GM23338 (cell line): Measurements from ENCODE around the gene RPH3AL. TPM values are rescaled to one million over a fixed set of nuclear protein-coding genes. Genes with fewer than 3 reads are reported as not detected.

Experiments used
- ATAC-seq: fragments of 200-7000 bp; cut with Tn5 transposase; 3 replicates; pipeline ENCODE4 v1.9.1; 2020
- DNase-seq: peaks from one replicate; pipeline ENCODE4 v3.0.0-alpha.2; 2015; ENCODE audit warnings: low spot score
- H2AFZ ChIP-seq: fragments of 200-600 bp; sonication (generic); 2 replicates; pipeline ENCODE4 v1.8.0; 2016; ENCODE audit warnings: antibody characterized with exemption, mild to moderate bottlenecking, moderate library complexity
- H3F3A ChIP-seq: fragments of 200-600 bp; sonication (generic); replicated peaks from 2 replicates; pipeline ENCODE4 v1.8.0; 2017; ENCODE audit warnings: antibody characterized with exemption, mixed run types, low read depth
- H3K27ac ChIP-seq: fragments of 200-600 bp; sonication (generic); 2 replicates; pipeline ENCODE4 v1.6.1; 2016; ENCODE audit warnings: low read depth
- H3K27me3 ChIP-seq: fragments of 200-600 bp; sonication (generic); 2 replicates; pipeline ENCODE4 v1.8.0; 2016; ENCODE audit warnings: mild to moderate bottlenecking, mixed run types, moderate library complexity; ENCODE audit not compliant: insufficient read depth
- H3K36me3 ChIP-seq: fragments of 200-600 bp; sonication (generic); 2 replicates; pipeline ENCODE4 v1.8.0; 2016; ENCODE audit warnings: mild to moderate bottlenecking; ENCODE audit not compliant: insufficient read depth
- H3K4me1 ChIP-seq: fragments of 200-600 bp; sonication (generic); 2 replicates; pipeline ENCODE4 v1.8.0; 2016; ENCODE audit warnings: mild to moderate bottlenecking, moderate library complexity; ENCODE audit not compliant: insufficient read depth
- H3K4me2 ChIP-seq: fragments of 200-600 bp; sonication (generic); 2 replicates; pipeline ENCODE4 v1.7.1; 2017; ENCODE audit warnings: mixed run types
- H3K4me3 ChIP-seq: fragments of 200-600 bp; sonication (generic); 2 replicates; pipeline ENCODE4 v1.6.1; 2016; ENCODE audit warnings: mixed run types
- H3K79me2 ChIP-seq: fragments of 200-600 bp; sonication (generic); replicated peaks from 2 replicates; pipeline ENCODE4 v1.8.0; 2017; ENCODE audit warnings: mild to moderate bottlenecking; ENCODE audit not compliant: insufficient read depth
- H3K9me2 ChIP-seq: fragments of 200-600 bp; sonication (generic); 2 replicates; pipeline ENCODE4 v1.8.0; 2017; ENCODE audit not compliant: insufficient read depth
- H4K20me1 ChIP-seq: fragments of 200-600 bp; sonication (generic); replicated peaks from 2 replicates; pipeline ENCODE4 v1.8.0; 2017; ENCODE audit warnings: mild to moderate bottlenecking; ENCODE audit not compliant: insufficient read depth
- H3K27ac Mint-ChIP-seq: 2 replicates; pipeline ENCODE4 v1.8.0; 2020; ENCODE audit warnings: inconsistent platforms, mild to moderate bottlenecking, moderate library complexity, mixed read lengths
- H3K27me3 Mint-ChIP-seq: 3 replicates; pipeline ENCODE4 v1.8.0; 2022; ENCODE audit warnings: low read depth, mild to moderate bottlenecking, moderate library complexity, mixed read lengths, inconsistent platforms; ENCODE audit not compliant: insufficient read depth, poor library complexity
- H3K36me3 Mint-ChIP-seq: 3 replicates; pipeline ENCODE4 v1.8.0; 2021; ENCODE audit warnings: low read depth, mild to moderate bottlenecking, inconsistent platforms, moderate library complexity, mixed read lengths
- H3K4me1 Mint-ChIP-seq: 3 replicates; pipeline ENCODE4 v1.8.0; 2020; ENCODE audit warnings: mild to moderate bottlenecking, inconsistent platforms, mixed read lengths
- H3K4me3 Mint-ChIP-seq: 3 replicates; pipeline ENCODE4 v1.8.0; 2021; ENCODE audit warnings: moderate library complexity, mild to moderate bottlenecking, inconsistent platforms, mixed read lengths
- H3K9me3 Mint-ChIP-seq: 3 replicates; pipeline ENCODE4 v1.8.0; 2020; ENCODE audit warnings: moderate library complexity, mild to moderate bottlenecking, inconsistent platforms, mixed read lengths
- JUNB ChIP-seq: IDR thresholded peaks from one replicate; pipeline ENCODE4 v1.6.1; 2016; ENCODE audit warnings: antibody characterized with exemption; ENCODE audit not compliant: unreplicated experiment
- NANOG ChIP-seq: IDR thresholded peaks from 2 replicates; pipeline ENCODE4 v1.6.1; 2016; ENCODE audit warnings: antibody characterized with exemption, borderline replicate concordance
- POLR2AphosphoS5 ChIP-seq: IDR thresholded peaks from 2 replicates; pipeline ENCODE4 v1.6.1; 2016; ENCODE audit warnings: antibody characterized with exemption, low read depth
- ZNF114 ChIP-seq: fragments of 250-450 bp; sonication (Bioruptor Pico); IDR thresholded peaks from 2 replicates; pipeline ENCODE4 v1.5.0; 2020; ENCODE audit warnings: mild to moderate bottlenecking, moderate library complexity
- polyA plus RNA-seq: library from polyadenylated mRNA; unstranded; fragments of >200 nt; fragmentation: Nextera tagmentation; extraction: Ambion mirVana; gene quantifications from 2 replicates; pipeline ENCODE4 v1.2.1, GENCODE V29; 2016
- total RNA-seq: library from RNA; depleted of rRNA; stranded (reverse); fragments of >200 nt; shearing (Covaris generic); gene quantifications from 2 replicates; pipeline ENCODE4 v1.2.3, GENCODE V29; 2014
- TF ChIP-seq, protein P1 (sequence below): IDR thresholded peaks from 2 replicates; pipeline ENCODE4 v1.6.1; 2016; ENCODE audit warnings: antibody characterized with exemption
- TF ChIP-seq, protein P2 (sequence below), 2 experiments: fragments of 200-600 bp in 1 of 2; sonication (generic) in 1 of 2; conservative IDR thresholded peaks; 2 replicates each; pipeline versions ENCODE4 v1.5.1 to v1.6.1; 2016 to 2017; ENCODE audit warnings: antibody characterized with exemption in 2 of 2, low read depth in 2 of 2, mild to moderate bottlenecking in 2 of 2, moderate library complexity in 1 of 2
- TF ChIP-seq, protein P3 (sequence below): IDR thresholded peaks from one replicate; pipeline ENCODE4 v1.6.1; 2018; ENCODE audit warnings: antibody characterized with exemption; ENCODE audit not compliant: unreplicated experiment

Gene RPH3AL
- total and polyA plus RNA-seq, 2 experiments from 2014 or later: 2.7 to 6.3 TPM

DNA sequence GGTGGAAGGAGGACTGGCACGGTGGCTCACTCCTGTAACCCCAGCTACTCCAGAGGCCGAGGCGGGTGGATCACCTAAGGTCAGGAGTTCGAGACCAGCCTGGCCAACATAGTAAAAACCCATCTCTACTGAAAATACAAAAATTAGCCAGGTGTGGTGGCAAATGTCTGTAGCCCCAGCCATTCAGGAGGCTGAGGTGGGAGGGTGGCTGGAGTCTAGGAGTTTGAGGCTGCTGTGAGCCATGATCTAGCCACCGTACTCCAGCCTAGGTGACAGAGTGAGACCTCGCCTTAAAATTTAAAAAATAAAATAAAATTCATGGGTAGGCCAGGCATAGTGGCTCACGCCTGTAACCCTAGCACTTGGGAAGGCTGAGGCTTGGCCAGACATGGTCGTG is 1.2 kb upstream of the RPH3AL start:
- H3K27ac Mint-ChIP-seq: no peak overlapping the region

DNA sequence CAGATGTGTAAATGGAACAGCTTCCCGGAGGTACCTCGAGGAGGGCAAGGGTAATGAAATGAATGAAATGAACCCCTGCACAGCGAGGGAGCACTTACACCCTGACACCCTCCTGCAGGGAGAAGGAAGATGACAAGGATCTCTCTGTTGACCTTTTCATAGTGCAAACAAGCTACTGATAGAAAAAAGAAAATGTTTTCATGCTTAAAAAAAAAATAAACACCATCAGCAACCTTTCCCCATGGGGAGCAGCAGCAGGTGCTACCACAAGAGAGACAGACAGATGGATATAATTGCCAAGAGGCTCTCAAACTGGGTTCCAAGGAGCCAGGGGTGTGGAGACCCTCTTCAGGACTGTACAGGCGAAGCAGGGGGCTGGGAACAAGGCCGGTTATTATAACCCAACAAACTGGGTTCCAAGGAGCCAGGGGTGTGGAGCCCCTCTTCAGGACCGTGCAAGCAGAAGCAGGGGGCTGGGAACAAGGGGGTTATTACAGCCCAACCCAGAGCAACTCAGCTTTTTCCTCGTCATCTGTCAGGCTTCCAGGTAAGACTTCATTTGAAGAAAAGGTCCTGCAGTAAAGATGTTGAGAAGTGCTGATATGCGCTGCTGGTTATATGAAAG is 718 bp upstream of the RPH3AL start:
- Mint-ChIP-seq H3K36me3 (peaks cover 19% of the 10 kb centered on the region), H3K27ac (0 out of 2 replicates have a peak overlapping the region, but pooled peaks have one; percentile 16), H3K27me3 (peaks cover 15% of the 10 kb centered on the region), H3K9me3 (peaks cover 29% of the 10 kb centered on the region), H3K4me3 (no peak overlapping the region; the same call in 2 of the 3 replicates), H3K4me1 (peaks cover 23% of the 10 kb centered on the region)
- Histone ChIP-seq H3K9me2 (no peaks in the 10 kb centered on the region), H3K27ac (no peak overlapping the region), H3K36me3 (no peaks in the 10 kb centered on the region), H3F3A (0 out of 2 replicates have a peak, but pooled peaks cover 4% of the 10 kb centered on the region), H2AFZ (no peak overlapping the region), H3K4me3 (no peak overlapping the region), H3K4me1 (no peaks in the 10 kb centered on the region; the same call in 1 of the 2 replicates), H4K20me1 (no peaks in the 10 kb centered on the region), H3K79me2 (no peaks in the 10 kb centered on the region), H3K4me2 (no peak overlapping the region), H3K27me3 (no peaks in the 10 kb centered on the region)
- TF ChIP-seq POLR2AphosphoS5 (no peak), NANOG (no peak), JUNB (no peak)
- TF ChIP-seq, protein P1, sequence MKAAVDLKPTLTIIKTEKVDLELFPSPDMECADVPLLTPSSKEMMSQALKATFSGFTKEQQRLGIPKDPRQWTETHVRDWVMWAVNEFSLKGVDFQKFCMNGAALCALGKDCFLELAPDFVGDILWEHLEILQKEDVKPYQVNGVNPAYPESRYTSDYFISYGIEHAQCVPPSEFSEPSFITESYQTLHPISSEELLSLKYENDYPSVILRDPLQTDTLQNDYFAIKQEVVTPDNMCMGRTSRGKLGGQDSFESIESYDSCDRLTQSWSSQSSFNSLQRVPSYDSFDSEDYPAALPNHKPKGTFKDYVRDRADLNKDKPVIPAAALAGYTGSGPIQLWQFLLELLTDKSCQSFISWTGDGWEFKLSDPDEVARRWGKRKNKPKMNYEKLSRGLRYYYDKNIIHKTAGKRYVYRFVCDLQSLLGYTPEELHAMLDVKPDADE: no peak
- TF ChIP-seq, protein P2, sequence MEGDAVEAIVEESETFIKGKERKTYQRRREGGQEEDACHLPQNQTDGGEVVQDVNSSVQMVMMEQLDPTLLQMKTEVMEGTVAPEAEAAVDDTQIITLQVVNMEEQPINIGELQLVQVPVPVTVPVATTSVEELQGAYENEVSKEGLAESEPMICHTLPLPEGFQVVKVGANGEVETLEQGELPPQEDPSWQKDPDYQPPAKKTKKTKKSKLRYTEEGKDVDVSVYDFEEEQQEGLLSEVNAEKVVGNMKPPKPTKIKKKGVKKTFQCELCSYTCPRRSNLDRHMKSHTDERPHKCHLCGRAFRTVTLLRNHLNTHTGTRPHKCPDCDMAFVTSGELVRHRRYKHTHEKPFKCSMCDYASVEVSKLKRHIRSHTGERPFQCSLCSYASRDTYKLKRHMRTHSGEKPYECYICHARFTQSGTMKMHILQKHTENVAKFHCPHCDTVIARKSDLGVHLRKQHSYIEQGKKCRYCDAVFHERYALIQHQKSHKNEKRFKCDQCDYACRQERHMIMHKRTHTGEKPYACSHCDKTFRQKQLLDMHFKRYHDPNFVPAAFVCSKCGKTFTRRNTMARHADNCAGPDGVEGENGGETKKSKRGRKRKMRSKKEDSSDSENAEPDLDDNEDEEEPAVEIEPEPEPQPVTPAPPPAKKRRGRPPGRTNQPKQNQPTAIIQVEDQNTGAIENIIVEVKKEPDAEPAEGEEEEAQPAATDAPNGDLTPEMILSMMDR (conservative IDR thresholded peaks at IDR 0.05; ENCODE audit: low read depth in 2 of 2): no peak
- TF ChIP-seq, protein P3, sequence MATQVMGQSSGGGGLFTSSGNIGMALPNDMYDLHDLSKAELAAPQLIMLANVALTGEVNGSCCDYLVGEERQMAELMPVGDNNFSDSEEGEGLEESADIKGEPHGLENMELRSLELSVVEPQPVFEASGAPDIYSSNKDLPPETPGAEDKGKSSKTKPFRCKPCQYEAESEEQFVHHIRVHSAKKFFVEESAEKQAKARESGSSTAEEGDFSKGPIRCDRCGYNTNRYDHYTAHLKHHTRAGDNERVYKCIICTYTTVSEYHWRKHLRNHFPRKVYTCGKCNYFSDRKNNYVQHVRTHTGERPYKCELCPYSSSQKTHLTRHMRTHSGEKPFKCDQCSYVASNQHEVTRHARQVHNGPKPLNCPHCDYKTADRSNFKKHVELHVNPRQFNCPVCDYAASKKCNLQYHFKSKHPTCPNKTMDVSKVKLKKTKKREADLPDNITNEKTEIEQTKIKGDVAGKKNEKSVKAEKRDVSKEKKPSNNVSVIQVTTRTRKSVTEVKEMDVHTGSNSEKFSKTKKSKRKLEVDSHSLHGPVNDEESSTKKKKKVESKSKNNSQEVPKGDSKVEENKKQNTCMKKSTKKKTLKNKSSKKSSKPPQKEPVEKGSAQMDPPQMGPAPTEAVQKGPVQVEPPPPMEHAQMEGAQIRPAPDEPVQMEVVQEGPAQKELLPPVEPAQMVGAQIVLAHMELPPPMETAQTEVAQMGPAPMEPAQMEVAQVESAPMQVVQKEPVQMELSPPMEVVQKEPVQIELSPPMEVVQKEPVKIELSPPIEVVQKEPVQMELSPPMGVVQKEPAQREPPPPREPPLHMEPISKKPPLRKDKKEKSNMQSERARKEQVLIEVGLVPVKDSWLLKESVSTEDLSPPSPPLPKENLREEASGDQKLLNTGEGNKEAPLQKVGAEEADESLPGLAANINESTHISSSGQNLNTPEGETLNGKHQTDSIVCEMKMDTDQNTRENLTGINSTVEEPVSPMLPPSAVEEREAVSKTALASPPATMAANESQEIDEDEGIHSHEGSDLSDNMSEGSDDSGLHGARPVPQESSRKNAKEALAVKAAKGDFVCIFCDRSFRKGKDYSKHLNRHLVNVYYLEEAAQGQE: no peak
- ATAC-seq (no peak), DNase-seq (no peak)

More for the DNA sequence above, 1.2 kb upstream of the RPH3AL start:
- H2AFZ ChIP-seq: no peak overlapping the region
- H3K4me3 ChIP-seq: no peak overlapping the region
- H3K27ac ChIP-seq: no peak overlapping the region
- Mint-ChIP-seq H3K36me3 (peaks cover 19% of the 10 kb centered on the region), H3K27me3 (peaks cover 15% of the 10 kb centered on the region), H3K9me3 (peaks cover 29% of the 10 kb centered on the region), H3K4me3 (no peak overlapping the region), H3K4me1 (peaks cover 21% of the 10 kb centered on the region)
- H3F3A ChIP-seq: 0 out of 2 replicates have a peak, but pooled peaks cover 4% of the 10 kb centered on the region
- no peaks in the 10 kb centered on the region for H3K9me2 ChIP-seq
- no peak overlapping the region for H3K4me2 ChIP-seq
- H4K20me1 ChIP-seq: no peaks in the 10 kb centered on the region
- no peak for TF ChIP-seq ZNF114
- DNase-seq (no peak), ATAC-seq (no peak)
- H3K79me2 ChIP-seq: no peaks in the 10 kb centered on the region
- no peaks in the 10 kb centered on the region for H3K27me3 ChIP-seq
- no peaks in the 10 kb centered on the region; the same call in 1 of the 2 replicates for H3K4me1 ChIP-seq
- H3K36me3 ChIP-seq: no peaks in the 10 kb centered on the region
